Smooth muscle cell of the brain vasculature (primary cell): ENCODE data around the gene KCTD1.

Experiments
- DNase-seq: peaks from one replicate; pipeline ENCODE4 v3.0.0-alpha.2; 2012; ENCODE audit warnings: low read depth, low spot score

Gene KCTD1

GRCh38 chr18:26524002-26524401 lies 24.4 kb downstream of the KCTD1 start:
- DNase-seq = no peak

- no peak for DNase-seq
Observed at GRCh38 chr18:26521617-26522016, 26.7 kb downstream of the KCTD1 start.

DNA sequence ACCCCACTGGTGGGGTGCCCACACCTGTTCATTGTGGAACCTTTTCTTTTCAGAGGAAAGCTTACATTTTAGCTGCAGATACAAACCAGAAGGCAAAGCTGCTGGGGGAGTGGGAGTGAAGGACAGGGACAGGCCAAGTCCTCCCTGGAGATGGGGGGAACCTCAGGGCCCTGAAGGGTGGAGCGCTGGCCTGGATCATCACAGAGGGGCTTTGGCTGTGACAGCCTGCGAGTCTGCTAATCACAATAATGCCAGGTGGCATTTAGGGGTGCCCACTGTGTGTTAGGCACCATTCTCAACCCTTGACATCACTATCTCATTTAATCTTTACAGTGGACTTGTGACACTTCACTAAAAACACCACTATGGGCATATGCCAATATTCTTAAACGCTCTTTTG lies 27.4 kb downstream of the KCTD1 start:
- DNase-seq = no peak

DNA sequence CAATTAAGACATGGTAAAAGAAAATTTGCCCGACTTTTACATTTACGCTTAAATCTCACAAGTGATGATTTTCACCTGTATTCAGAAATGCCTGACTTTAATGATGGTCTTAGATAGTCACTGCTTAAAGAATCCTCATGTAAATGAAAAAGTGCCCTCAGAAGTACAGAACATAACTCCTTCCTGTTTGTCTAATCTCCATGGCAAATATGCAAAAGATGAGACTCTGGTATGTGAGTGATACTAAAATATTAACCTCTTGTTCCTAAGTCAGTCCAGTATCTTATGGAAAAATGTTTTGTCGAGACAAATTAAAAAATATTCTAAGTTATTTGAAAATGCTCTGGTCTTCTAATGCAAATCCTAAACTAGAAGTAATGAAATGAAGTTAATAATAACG lies 29.2 kb downstream of the KCTD1 start:
- DNase-seq = no peak

GRCh38 chr18:26516964-26517363 lies 31.4 kb downstream of the KCTD1 start:
- no peak for DNase-seq

DNA sequence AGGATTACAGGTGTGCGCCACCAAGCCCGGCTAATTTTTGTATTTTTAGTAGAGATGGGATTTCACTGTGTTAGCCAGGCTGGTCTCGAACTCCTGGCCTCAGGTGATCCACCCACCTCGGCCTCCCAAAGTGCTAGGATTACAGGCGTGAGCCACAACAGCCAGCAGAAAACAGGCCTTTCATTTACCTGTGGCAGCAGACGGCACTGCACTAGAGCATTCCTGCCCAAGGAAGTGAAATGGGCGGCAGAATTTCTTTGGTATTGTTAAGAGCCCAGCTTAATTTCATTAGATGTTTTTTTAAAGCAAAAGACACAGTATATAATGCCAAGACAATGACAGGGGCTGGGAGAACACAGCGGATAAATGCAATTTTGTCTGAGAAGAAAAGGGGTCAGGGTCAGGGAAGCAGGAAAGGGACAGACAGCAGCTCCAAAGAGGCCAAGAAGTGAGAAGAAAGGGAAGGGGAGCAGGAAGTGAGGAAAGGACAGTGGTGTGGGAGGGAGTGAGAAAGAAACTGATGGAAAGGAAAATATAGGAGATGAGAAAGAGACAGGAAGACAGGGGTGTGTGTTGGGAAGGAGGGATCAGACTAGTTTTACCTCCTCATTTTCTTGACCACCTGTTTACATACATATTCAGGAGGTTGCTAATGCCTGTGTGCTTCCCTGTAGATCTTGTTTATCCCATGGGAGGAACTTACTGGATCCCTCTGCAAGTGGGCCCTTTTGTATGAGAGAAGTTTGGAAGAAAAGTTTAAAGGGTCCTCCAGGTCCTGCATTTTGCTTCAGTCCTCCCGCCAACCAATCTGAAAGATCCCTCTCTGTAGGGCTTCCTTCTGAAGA lies 32.5 kb downstream of the KCTD1 start:
- no peak for DNase-seq

DNA sequence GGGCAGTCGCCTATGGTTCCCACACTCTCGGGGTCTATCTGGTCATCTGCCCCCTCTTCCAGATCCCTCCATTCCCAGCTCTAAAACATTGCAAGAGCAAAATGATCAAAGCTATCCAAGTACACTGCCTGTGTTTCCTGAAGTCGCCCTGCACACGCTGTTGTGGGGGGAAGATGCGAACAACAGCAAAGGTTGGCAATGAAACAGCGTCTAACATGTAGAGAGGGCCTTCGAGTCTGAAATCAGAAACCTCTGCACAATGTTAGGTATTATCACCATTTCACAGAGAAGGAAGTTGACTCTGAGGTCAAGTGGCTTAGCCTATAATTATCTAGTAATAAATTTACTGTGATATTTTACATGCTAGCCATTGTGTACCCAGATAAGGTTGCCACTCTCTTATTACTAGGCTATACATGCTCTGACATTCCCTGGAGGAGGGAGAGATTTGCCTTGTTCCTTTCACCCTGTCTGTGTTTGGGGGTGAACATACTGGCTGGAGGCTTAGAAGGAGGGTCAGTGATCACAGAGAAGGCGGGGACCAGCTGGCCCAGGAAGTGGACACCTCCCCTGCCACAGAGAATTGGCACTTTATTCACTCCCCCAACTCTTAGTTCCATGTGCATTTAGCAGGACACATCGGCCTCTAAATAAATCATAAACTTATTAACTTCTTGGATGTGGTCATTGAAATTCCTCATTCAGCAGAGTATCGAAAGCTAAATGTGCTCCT lies 36.8 kb downstream of the KCTD1 start:
- DNase-seq = no peak

DNA sequence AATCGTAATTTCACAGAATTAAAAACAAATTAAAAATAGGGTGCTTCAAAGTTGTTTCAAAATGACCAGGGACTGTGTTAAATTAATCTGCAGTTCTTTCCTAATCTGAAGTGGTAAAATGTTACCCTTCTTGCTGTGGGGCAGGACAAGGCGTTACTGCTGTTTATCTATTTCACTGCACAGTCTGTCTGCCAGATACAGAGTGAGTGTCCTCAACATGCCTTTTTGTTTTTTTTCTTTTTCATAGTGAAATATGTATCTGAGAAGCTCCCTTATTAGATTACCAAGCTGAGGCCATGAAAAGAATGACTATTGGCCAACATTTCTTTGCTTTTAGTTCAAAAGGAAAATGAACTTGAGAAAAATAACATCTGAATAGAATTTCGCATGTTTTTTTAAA lies 38.0 kb downstream of the KCTD1 start:
- no peak for DNase-seq

GRCh38 chr18:26506012-26506411 lies 42.3 kb downstream of the KCTD1 start:
- DNase-seq = no peak

- no peak for DNase-seq
Observed at GRCh38 chr18:26504831-26505230, 43.5 kb downstream of the KCTD1 start.

DNA sequence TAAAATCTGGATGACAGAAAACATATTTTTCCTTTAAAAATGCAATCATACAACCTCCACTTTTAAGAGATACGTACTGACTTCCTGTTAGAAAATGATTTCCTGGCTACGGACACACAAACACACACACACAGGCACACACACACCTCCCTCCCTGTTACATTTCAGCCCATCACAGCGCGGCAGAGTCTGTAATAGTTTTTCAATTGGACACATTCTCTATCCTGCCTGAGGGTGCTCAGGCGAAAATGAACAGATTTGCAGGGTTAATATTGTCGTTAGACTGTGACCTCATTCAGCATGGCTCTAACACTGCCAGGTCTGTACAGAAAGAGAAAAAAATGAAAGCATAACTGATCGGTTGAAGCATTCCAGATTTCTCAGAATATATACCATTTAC lies 45.0 kb downstream of the KCTD1 start:
- no peak for DNase-seq

DNA sequence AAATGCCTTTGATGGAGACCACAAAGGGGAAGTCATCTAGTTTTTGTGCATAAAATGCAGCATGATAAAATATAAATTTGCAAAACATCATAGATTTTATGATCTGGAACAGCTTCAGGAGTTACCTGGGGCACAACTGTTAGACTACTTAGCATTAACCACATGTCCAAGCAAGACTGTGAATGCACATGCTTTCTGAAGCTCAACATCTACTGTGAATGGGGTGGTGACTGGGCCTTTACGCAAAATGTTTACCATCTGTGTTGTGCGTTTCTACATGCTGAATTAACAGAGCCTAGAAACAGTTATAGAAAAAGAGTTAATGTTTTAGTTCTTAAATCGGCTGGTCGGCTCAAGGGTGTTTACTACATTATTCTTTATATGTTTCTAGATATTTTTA lies 45.5 kb downstream of the KCTD1 start:
- DNase-seq = no peak

GRCh38 chr18:26497866-26498265 lies 50.5 kb downstream of the KCTD1 start:
- DNase-seq = no peak

GRCh38 chr18:26496528-26496927 lies 51.8 kb downstream of the KCTD1 start:
- DNase-seq = no peak

- no peak for DNase-seq
Observed at GRCh38 chr18:26495287-26495686, 53.1 kb downstream of the KCTD1 start.

- DNase-seq = no peak
Observed at GRCh38 chr18:26493021-26493420, 55.3 kb downstream of the KCTD1 start.

GRCh38 chr18:26491194-26491816 lies 57.0 kb downstream of the KCTD1 start:
- no peak for DNase-seq

DNA sequence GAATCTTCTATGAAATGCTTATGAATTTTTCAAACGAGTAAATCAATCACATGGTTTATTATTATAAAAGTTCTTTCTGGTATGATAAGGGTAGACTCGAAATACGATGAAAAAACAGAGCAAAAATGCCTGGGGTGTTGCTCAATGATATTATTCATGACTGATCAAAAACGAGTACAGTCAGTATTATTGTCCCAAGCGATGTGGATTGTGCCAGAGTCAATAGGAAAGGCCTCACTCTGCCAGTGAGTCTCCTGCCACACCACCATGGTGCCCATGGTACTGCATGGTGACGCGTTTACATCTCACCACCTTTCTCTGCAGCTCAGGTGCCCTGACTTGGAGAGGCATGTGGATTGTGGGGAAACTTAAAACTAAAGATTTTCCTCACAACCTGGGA lies 58.5 kb downstream of the KCTD1 start:
- no peak for DNase-seq

- DNase-seq = no peak
Observed at GRCh38 chr18:26489191-26489590, 59.2 kb downstream of the KCTD1 start.

DNA sequence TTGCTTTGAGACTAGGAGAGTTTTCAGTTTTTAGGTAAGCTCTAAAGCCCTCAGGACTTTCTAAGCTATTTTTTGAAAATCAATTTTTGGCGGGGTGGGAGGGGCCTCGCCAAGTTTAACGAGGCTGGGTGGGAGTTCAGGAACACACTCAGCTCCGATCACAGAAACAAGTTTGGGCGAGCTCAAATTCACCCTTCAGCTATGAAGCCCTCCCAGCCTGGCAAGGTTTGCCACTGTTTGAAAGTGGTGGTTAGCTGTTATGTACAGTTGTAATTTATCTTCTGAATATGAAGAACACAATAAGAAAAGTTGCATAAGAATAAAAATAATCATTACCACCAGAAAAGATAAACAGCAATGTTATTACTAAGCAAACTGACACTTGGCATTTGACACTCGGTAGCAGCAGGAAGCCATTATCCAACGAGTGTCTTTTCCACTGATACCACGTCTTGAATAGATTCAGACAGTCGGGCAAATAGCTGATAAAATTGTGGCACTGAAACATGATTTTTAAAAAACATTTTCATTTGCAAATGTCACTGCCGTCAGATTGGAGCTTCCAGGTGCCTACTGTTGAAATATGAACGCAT lies 59.8 kb downstream of the KCTD1 start:
- DNase-seq = no peak

DNA sequence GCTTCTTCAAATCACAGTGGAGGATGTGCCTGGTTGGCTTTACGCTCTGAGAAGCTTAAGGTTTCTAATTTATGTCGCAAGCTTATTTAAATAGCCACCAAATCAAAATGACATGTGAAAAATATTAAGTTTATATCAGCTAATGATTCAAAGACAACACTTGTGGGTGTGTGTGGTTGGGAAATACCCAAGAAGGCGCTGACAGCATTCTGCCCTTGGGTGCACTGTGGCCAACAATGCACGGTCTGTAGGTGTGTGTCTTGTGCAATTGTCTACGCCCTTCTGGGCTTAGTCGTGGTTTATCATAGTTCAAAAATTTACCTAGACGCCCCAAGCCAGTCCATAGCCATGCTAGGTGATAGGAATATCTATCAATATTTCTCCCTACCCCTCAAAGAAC lies 60.9 kb downstream of the KCTD1 start:
- DNase-seq = no peak

GRCh38 chr18:26483633-26484032 lies 64.7 kb downstream of the KCTD1 start:
- DNase-seq = no peak
